ENCODE results near the gene FBXW7. TPM values are rescaled to one million over a fixed set of nuclear protein-coding genes. Genes with fewer than 3 reads are reported as not detected.
"Not testable (repeated sequence)": the region's sequence is repeated elsewhere in the genome, so short reads cannot be mapped to it uniquely, and the experiment has no call there.

The FBXW7 gene
- total RNA-seq, 1 donor from 2014 or later = 42.2 TPM

- Mint-ChIP-seq H3K27me3 (no peaks in the 10 kb centered on the region), H3K27ac (no peak overlapping the region), H3K36me3 (ENCODE audit: low read depth) (no peaks in the 10 kb centered on the region), H3K9me3 (no peaks in the 10 kb centered on the region), H3K4me1 (peaks cover 4% of the 10 kb centered on the region), H3K4me3 (no peak overlapping the region)
- intact Hi-C loops (cut with micrococcal nuclease) = no loop called here
- DNase-seq = peak; percentile 46
These were observed 28.4 kb upstream of the FBXW7 start for GRCh38 chr4:152564336-152564735.

GRCh38 chr4:152563209-152563608 is 27.3 kb upstream of the FBXW7 start:
- no peaks in the 10 kb centered on the region for H3K36me3 Mint-ChIP-seq (ENCODE audit: low read depth)
- no peak overlapping the region for H3K4me3 Mint-ChIP-seq
- peak; percentile 43 for DNase-seq
- H3K27me3 Mint-ChIP-seq = no peaks in the 10 kb centered on the region
- H3K9me3 Mint-ChIP-seq = no peaks in the 10 kb centered on the region
- intact Hi-C loops (cut with micrococcal nuclease) = no loop called here
- H3K27ac Mint-ChIP-seq = no peak overlapping the region
- H3K4me1 Mint-ChIP-seq = peaks cover 4% of the 10 kb centered on the region

- Mint-ChIP-seq H3K4me1 (peaks cover 19% of the 10 kb centered on the region), H3K27me3 (no peaks in the 10 kb centered on the region), H3K36me3 (ENCODE audit: low read depth) (peaks cover 1% of the 10 kb centered on the region), H3K4me3 (no peak overlapping the region), H3K27ac (no peak overlapping the region), H3K9me3 (no peaks in the 10 kb centered on the region)
- intact Hi-C loops (cut with micrococcal nuclease) = loop anchor here (10.0 kb wide), 1 partner anchor 465 kb away; no protein-coding TSS in a partner anchor
- DNase-seq = no peak
These were observed 23.7 kb upstream of the FBXW7 start for GRCh38 chr4:152559641-152560040.

GRCh38 chr4:152558396-152558795 is 22.5 kb upstream of the FBXW7 start:
- H3K4me3 Mint-ChIP-seq = no peak overlapping the region
- intact Hi-C loops (cut with micrococcal nuclease) = loop anchor here (10.0 kb wide), 1 partner anchor 464 kb away; no protein-coding TSS in a partner anchor
- peaks cover 3% of the 10 kb centered on the region for H3K36me3 Mint-ChIP-seq (ENCODE audit: low read depth)
- H3K4me1 Mint-ChIP-seq = peaks cover 25% of the 10 kb centered on the region
- no peaks in the 10 kb centered on the region for H3K27me3 Mint-ChIP-seq
- no peak for DNase-seq
- peak overlapping the region; percentile 45 for H3K27ac Mint-ChIP-seq
- no peaks in the 10 kb centered on the region for H3K9me3 Mint-ChIP-seq

- no peaks in the 10 kb centered on the region for H3K9me3 Mint-ChIP-seq
- H3K4me1 Mint-ChIP-seq = peaks cover 36% of the 10 kb centered on the region
- no peaks in the 10 kb centered on the region for H3K27me3 Mint-ChIP-seq
- peaks cover 6% of the 10 kb centered on the region for H3K36me3 Mint-ChIP-seq (ENCODE audit: low read depth)
- peak overlapping the region; percentile 8 for H3K27ac Mint-ChIP-seq
- H3K4me3 Mint-ChIP-seq = no peak overlapping the region
- DNase-seq = no peak
- intact Hi-C loops (cut with micrococcal nuclease) = loop anchor here (10.0 kb wide), 1 partner anchor 462 kb away; no protein-coding TSS in a partner anchor
These were observed 20.9 kb upstream of the FBXW7 start for GRCh38 chr4:152556834-152557233.

- Mint-ChIP-seq H3K4me3 (peak overlapping the region; percentile 42), H3K4me1 (peaks cover 36% of the 10 kb centered on the region), H3K27ac (peak overlapping the region; percentile 76), H3K9me3 (peaks cover 3% of the 10 kb centered on the region), H3K27me3 (no peaks in the 10 kb centered on the region), H3K36me3 (ENCODE audit: low read depth) (peaks cover 9% of the 10 kb centered on the region)
- intact Hi-C loops (cut with micrococcal nuclease) = loop anchor here (10.0 kb wide), 1 partner anchor 461 kb away; no protein-coding TSS in a partner anchor
- DNase-seq = peak; percentile 68
These were observed 20.4 kb upstream of the FBXW7 start for GRCh38 chr4:152556283-152556682.

- intact Hi-C loops (cut with micrococcal nuclease) = loop anchor here (1.0 to 10.0 kb wide), 4 partner anchors 18 to 460 kb away; partner anchors contain the start of gene FBXW7
- peaks cover 36% of the 10 kb centered on the region for H3K4me1 Mint-ChIP-seq
- peak overlapping the region; percentile 77 for H3K4me3 Mint-ChIP-seq
- peaks cover 9% of the 10 kb centered on the region for H3K36me3 Mint-ChIP-seq (ENCODE audit: low read depth)
- H3K9me3 Mint-ChIP-seq = peaks cover 3% of the 10 kb centered on the region
- peak; percentile 62 for DNase-seq
- no peaks in the 10 kb centered on the region for H3K27me3 Mint-ChIP-seq
- H3K27ac Mint-ChIP-seq = peak overlapping the region; percentile 94
These were observed 18.9 kb upstream of the FBXW7 start for GRCh38 chr4:152554742-152555141.

- intact Hi-C loops (cut with micrococcal nuclease) = loop anchor here (10.0 kb wide), 1 partner anchor 456 kb away; no protein-coding TSS in a partner anchor
- peaks cover 31% of the 10 kb centered on the region for H3K4me1 Mint-ChIP-seq
- not testable (repeated sequence) for H3K9me3 Mint-ChIP-seq; H3K27me3 Mint-ChIP-seq; H3K27ac Mint-ChIP-seq; DNase-seq; H3K36me3 Mint-ChIP-seq (ENCODE audit: low read depth); H3K4me3 Mint-ChIP-seq
These were observed 14.8 kb upstream of the FBXW7 start for GRCh38 chr4:152550687-152551086.

- intact Hi-C loops (cut with micrococcal nuclease) = no loop called here
- Mint-ChIP-seq H3K4me1 (peaks cover 2% of the 10 kb centered on the region), H3K9me3 (no peaks in the 10 kb centered on the region), H3K4me3 (no peak overlapping the region), H3K36me3 (ENCODE audit: low read depth) (peaks cover 5% of the 10 kb centered on the region), H3K27me3 (no peaks in the 10 kb centered on the region), H3K27ac (no peak overlapping the region)
- no peak for DNase-seq
These were observed 9.2 kb upstream of the FBXW7 start for GRCh38 chr4:152545088-152545487.

- H3K4me3 Mint-ChIP-seq; H3K9me3 Mint-ChIP-seq; H3K4me1 Mint-ChIP-seq; H3K36me3 Mint-ChIP-seq (ENCODE audit: low read depth); intact Hi-C loops (cut with micrococcal nuclease); H3K27ac Mint-ChIP-seq; DNase-seq; H3K27me3 Mint-ChIP-seq: not testable (repeated sequence)
These were observed 8.6 kb upstream of the FBXW7 start for GRCh38 chr4:152544533-152544932.

- no peak for DNase-seq
- Mint-ChIP-seq H3K4me1 (peaks cover 24% of the 10 kb centered on the region), H3K27ac (no peak overlapping the region), H3K9me3 (no peaks in the 10 kb centered on the region), H3K36me3 (ENCODE audit: low read depth) (peaks cover 20% of the 10 kb centered on the region), H3K27me3 (no peaks in the 10 kb centered on the region), H3K4me3 (no peak overlapping the region)
- intact Hi-C loops (cut with micrococcal nuclease) = no loop called here
These were observed 5.0 kb upstream of the FBXW7 start for GRCh38 chr4:152540941-152541340.

GRCh38 chr4:152540293-152540674 is 4.4 kb upstream of the FBXW7 start:
- H3K27ac Mint-ChIP-seq = no peak overlapping the region
- intact Hi-C loops (cut with micrococcal nuclease) = no loop called here
- peaks cover 20% of the 10 kb centered on the region for H3K36me3 Mint-ChIP-seq (ENCODE audit: low read depth)
- no peak for DNase-seq
- no peaks in the 10 kb centered on the region for H3K9me3 Mint-ChIP-seq
- H3K4me1 Mint-ChIP-seq = peaks cover 24% of the 10 kb centered on the region
- H3K27me3 Mint-ChIP-seq = no peaks in the 10 kb centered on the region
- no peak overlapping the region for H3K4me3 Mint-ChIP-seq

- DNase-seq = no peak
- Mint-ChIP-seq H3K9me3 (no peaks in the 10 kb centered on the region), H3K27me3 (no peaks in the 10 kb centered on the region), H3K4me3 (no peak overlapping the region), H3K27ac (no peak overlapping the region), H3K36me3 (ENCODE audit: low read depth) (peaks cover 21% of the 10 kb centered on the region), H3K4me1 (peaks cover 24% of the 10 kb centered on the region)
- intact Hi-C loops (cut with micrococcal nuclease) = loop anchor here (5.0 to 10.0 kb wide), 3 partner anchors 37 to 985 kb away; partner anchors contain the start of gene TMEM131L
These were observed 3.8 kb upstream of the FBXW7 start for GRCh38 chr4:152539556-152540292.

GRCh38 chr4:152537881-152538280 is 2.0 kb upstream of the FBXW7 start:
- DNase-seq = peak; percentile 64
- intact Hi-C loops (cut with micrococcal nuclease) = loop anchor here (2.0 to 10.0 kb wide), 5 partner anchors 36 to 987 kb away; partner anchors contain the start of gene TMEM131L
- Mint-ChIP-seq H3K36me3 (ENCODE audit: low read depth) (peaks cover 26% of the 10 kb centered on the region), H3K4me3 (peak overlapping the region; percentile 92), H3K27ac (peak overlapping the region; percentile 100), H3K27me3 (no peaks in the 10 kb centered on the region), H3K4me1 (peaks cover 30% of the 10 kb centered on the region), H3K9me3 (no peaks in the 10 kb centered on the region)
